GM18520 (cell line): ENCODE results near the gene GALNT18.

Experiments
- ATAC-seq: cut with Tn5 transposase; IDR thresholded peaks from one replicate; pipeline ENCODE4 v1.9.1; 2021; ENCODE audit not compliant: unreplicated experiment

Gene GALNT18

GRCh38 chr11:11621573-11622339 lies at the start of gene GALNT18:
Gene GALNT18, minus strand, starts transcription at chr11:11622005.
- peak; percentile 93 for ATAC-seq

GRCh38 chr11:11670574-11670973 lies 48.8 kb upstream of the GALNT18 start:
- ATAC-seq = no peak

GRCh38 chr11:11669233-11669846 lies 47.5 kb upstream of the GALNT18 start:
- no peak for ATAC-seq

GRCh38 chr11:11668781-11669180 lies 47.0 kb upstream of the GALNT18 start:
- no peak for ATAC-seq

- no peak for ATAC-seq
These were observed 46.5 kb upstream of the GALNT18 start for GRCh38 chr11:11668274-11668673.

- ATAC-seq = no peak
These were observed 45.3 kb upstream of the GALNT18 start for GRCh38 chr11:11667056-11667455.

GRCh38 chr11:11665407-11665806 lies 43.6 kb upstream of the GALNT18 start:
- ATAC-seq = no peak

- ATAC-seq = no peak
These were observed 42.1 kb upstream of the GALNT18 start for GRCh38 chr11:11663907-11664306.

- ATAC-seq = no peak
These were observed 40.8 kb upstream of the GALNT18 start for GRCh38 chr11:11662578-11662977.

- no peak for ATAC-seq
These were observed 39.7 kb upstream of the GALNT18 start for GRCh38 chr11:11661326-11662040.

GRCh38 chr11:11660363-11660740 lies 38.5 kb upstream of the GALNT18 start:
- no peak for ATAC-seq

GRCh38 chr11:11659567-11660362 lies 38.0 kb upstream of the GALNT18 start:
- ATAC-seq = no peak

- no peak for ATAC-seq
These were observed 35.6 kb upstream of the GALNT18 start for GRCh38 chr11:11657218-11657955.

- no peak for ATAC-seq
These were observed 19.8 kb upstream of the GALNT18 start for GRCh38 chr11:11641581-11641980.

- no peak for ATAC-seq
These were observed 19.2 kb upstream of the GALNT18 start for GRCh38 chr11:11640996-11641395.

- no peak for ATAC-seq
These were observed 18.3 kb upstream of the GALNT18 start for GRCh38 chr11:11640152-11640551.

- ATAC-seq = no peak
These were observed 14.9 kb upstream of the GALNT18 start for GRCh38 chr11:11636671-11637070.

GRCh38 chr11:11635443-11635842 lies 13.6 kb upstream of the GALNT18 start:
- no peak for ATAC-seq

GRCh38 chr11:11629368-11629767 lies 7.6 kb upstream of the GALNT18 start:
- no peak for ATAC-seq

- no peak for ATAC-seq
These were observed 6.8 kb upstream of the GALNT18 start for GRCh38 chr11:11628651-11629050.

GRCh38 chr11:11626128-11626527 lies 4.3 kb upstream of the GALNT18 start:
- ATAC-seq = no peak
